Type B pancreatic cell (in vitro differentiated cells): ENCODE measurements around the gene EPAS1. TPM values are rescaled to one million over a fixed set of nuclear protein-coding genes. Genes with fewer than 3 reads are reported as not detected.

ENCODE experiments used
- DNase-seq: peaks from one replicate; pipeline ENCODE4 v3.0.0; 2021; ENCODE audit warnings: mixed read lengths; ENCODE audit not compliant: unreplicated experiment; ENCODE audit errors: extremely low spot score
- H3K27ac Mint-ChIP-seq: 2 replicates; pipeline ENCODE4 v1.8.0; 2021; ENCODE audit warnings: mild to moderate bottlenecking, mixed read lengths
- H3K27me3 Mint-ChIP-seq: 2 replicates; pipeline ENCODE4 v1.8.0; 2021; ENCODE audit warnings: mixed read lengths
- H3K36me3 Mint-ChIP-seq: 2 replicates; pipeline ENCODE4 v1.8.0; 2021; ENCODE audit warnings: mixed read lengths
- H3K4me1 Mint-ChIP-seq: one replicate; pipeline ENCODE4 v1.8.0; 2021; ENCODE audit warnings: mixed read lengths; ENCODE audit not compliant: unreplicated experiment
- H3K4me3 Mint-ChIP-seq: 2 replicates; pipeline ENCODE4 v1.8.0; 2021; ENCODE audit warnings: mild to moderate bottlenecking, mixed read lengths
- H3K9me3 Mint-ChIP-seq: 2 replicates; pipeline ENCODE4 v1.8.0; 2021; ENCODE audit warnings: mixed read lengths
- CTCF ChIP-seq: fragments of 200-600 bp; sonication (generic); conservative IDR thresholded peaks from 2 replicates; pipeline ENCODE4 v1.5.0; 2021; ENCODE audit warnings: antibody characterized with exemption, mild to moderate bottlenecking
- total RNA-seq: library from RNA; stranded (reverse); gene quantifications from 2 replicates; pipeline ENCODE4 v1.2.1, GENCODE V29; 2021; ENCODE audit warnings: low replicate concordance

EPAS1 gene
- total RNA-seq, 1 donor from 2014 or later, result 59.8 TPM

- Mint-ChIP-seq H3K27me3 (peaks cover 35% of the 10 kb centered on the region), H3K27ac (peak overlapping the region; percentile 39)
- DNase-seq, result no peak
These were observed 8.0 kb downstream of the EPAS1 start for GRCh38 chr2:46305187-46305586.

GRCh38 chr2:46305767-46306166, 8.6 kb downstream of the EPAS1 start:
- H3K9me3 Mint-ChIP-seq, result peaks cover 8% of the 10 kb centered on the region
- peaks cover 29% of the 10 kb centered on the region for H3K27me3 Mint-ChIP-seq
- no peak for TF ChIP-seq CTCF
- no peak overlapping the region for H3K4me3 Mint-ChIP-seq
- peaks cover 9% of the 10 kb centered on the region for H3K36me3 Mint-ChIP-seq
- no peak for DNase-seq
- peak overlapping the region; percentile 39 for H3K27ac Mint-ChIP-seq
- peaks cover 12% of the 10 kb centered on the region for H3K4me1 Mint-ChIP-seq

More at GRCh38 chr2:46305187-46305586, 8.0 kb downstream of the EPAS1 start:
- Mint-ChIP-seq H3K4me1 (peaks cover 13% of the 10 kb centered on the region), H3K9me3 (peaks cover 8% of the 10 kb centered on the region), H3K4me3 (peak overlapping the region; percentile 3), H3K36me3 (peaks cover 9% of the 10 kb centered on the region)
- TF ChIP-seq CTCF, result no peak

GRCh38 chr2:46306330-46306751, 9.1 kb downstream of the EPAS1 start:
- Mint-ChIP-seq H3K4me1 (peaks cover 12% of the 10 kb centered on the region), H3K4me3 (peak overlapping the region; percentile 20), H3K27me3 (peaks cover 27% of the 10 kb centered on the region)

GRCh38 chr2:46306988-46307655, 9.9 kb downstream of the EPAS1 start:
- peaks cover 8% of the 10 kb centered on the region for H3K9me3 Mint-ChIP-seq
- peak overlapping the region; percentile 56 for H3K4me3 Mint-ChIP-seq
- no peak for DNase-seq
- peak overlapping the region; percentile 37 for H3K27ac Mint-ChIP-seq
- peaks cover 9% of the 10 kb centered on the region for H3K36me3 Mint-ChIP-seq
- peaks cover 19% of the 10 kb centered on the region for H3K27me3 Mint-ChIP-seq
- no peak for TF ChIP-seq CTCF
- peaks cover 12% of the 10 kb centered on the region for H3K4me1 Mint-ChIP-seq

More at GRCh38 chr2:46306330-46306751, 9.1 kb downstream of the EPAS1 start:
- Mint-ChIP-seq H3K9me3 (peaks cover 8% of the 10 kb centered on the region), H3K36me3 (peaks cover 9% of the 10 kb centered on the region), H3K27ac (peak overlapping the region; percentile 30)
- TF ChIP-seq CTCF, result no peak
- no peak for DNase-seq

- H3K27me3 Mint-ChIP-seq, result peaks cover 13% of the 10 kb centered on the region
- TF ChIP-seq CTCF, result no peak
- peaks cover 8% of the 10 kb centered on the region for H3K4me1 Mint-ChIP-seq
- DNase-seq, result no peak
- no peak overlapping the region for H3K27ac Mint-ChIP-seq
- peaks cover 9% of the 10 kb centered on the region for H3K36me3 Mint-ChIP-seq
- peak overlapping the region; percentile 48 for H3K4me3 Mint-ChIP-seq
- peaks cover 8% of the 10 kb centered on the region for H3K9me3 Mint-ChIP-seq
These were observed 10.9 kb downstream of the EPAS1 start for GRCh38 chr2:46308081-46308480.
